GM19455 (cell line): ENCODE data around the gene CCSER1.
"Not testable (repeated sequence)": the region's sequence is repeated elsewhere in the genome, so short reads cannot be mapped to it uniquely, and the experiment has no call there.

Experiments
- ATAC-seq: cut with Tn5 transposase; IDR thresholded peaks from one replicate; pipeline ENCODE4 v1.9.1; 2021; ENCODE audit not compliant: unreplicated experiment

CCSER1 gene

DNA sequence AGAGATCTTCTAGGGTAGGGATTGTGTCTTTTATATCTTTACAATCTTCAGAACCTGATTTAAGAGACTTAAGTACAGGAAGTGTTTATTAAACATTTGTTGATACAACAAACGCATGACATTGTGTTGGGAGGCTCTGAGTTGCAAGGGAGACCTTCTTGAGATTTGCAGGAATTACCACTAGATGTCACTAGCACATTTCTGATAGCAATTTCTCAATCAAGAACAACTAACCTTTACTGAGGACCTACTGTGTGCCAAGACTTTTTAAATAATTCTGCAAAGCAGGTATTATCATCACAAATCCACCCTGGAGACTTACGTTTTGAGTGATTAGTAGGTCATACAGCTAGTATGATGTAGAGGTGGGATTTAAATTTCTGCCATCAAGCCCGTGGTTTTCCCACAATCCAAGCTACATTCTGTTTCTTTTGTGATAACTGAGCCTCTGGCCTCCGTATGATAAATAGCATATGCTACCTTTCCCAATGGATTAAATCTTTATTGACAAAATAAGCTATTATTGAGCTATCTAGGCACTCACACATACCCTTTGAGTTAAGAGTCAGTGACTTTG is 986.0 kb downstream of the CCSER1 start:
- ATAC-seq: peak; percentile 53

DNA sequence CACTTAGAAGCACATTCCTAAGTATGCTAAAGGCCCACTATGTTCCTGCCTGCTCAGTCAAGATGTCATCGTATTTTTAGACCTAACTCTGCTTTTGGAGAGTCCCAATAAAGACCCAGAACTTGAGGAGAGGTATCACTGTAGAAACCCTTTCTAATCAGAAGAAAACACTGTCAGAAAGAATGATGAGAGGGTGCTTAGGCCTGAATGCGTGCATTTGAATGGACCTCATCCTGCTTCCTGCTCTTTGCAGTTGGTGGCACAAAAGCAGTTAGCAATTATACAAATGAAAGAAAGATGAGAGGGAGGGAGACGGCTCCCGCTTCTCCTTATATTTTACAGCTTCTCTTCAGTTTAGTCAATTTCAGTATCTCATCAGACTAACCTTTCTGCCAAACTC is 987.2 kb downstream of the CCSER1 start:
- no peak for ATAC-seq

DNA sequence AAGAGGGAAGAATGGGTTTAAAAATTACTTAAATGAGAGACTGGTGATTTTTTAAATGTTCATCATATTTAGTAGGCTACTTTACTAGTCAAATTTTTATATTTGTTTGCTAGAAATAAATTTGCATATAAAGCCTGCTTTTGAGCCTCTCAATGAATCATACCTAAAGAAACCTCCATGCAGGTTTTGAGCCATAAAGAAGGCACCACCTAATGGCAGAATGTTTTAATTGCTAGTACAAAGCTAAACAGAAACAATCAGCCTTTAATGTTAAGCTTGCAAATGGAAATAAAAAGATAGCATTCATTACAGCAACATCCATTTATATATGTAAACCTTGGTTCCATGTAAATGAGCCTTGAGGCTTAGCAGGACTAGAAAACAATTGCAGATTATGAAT is 989.7 kb downstream of the CCSER1 start:
- ATAC-seq: no peak

DNA sequence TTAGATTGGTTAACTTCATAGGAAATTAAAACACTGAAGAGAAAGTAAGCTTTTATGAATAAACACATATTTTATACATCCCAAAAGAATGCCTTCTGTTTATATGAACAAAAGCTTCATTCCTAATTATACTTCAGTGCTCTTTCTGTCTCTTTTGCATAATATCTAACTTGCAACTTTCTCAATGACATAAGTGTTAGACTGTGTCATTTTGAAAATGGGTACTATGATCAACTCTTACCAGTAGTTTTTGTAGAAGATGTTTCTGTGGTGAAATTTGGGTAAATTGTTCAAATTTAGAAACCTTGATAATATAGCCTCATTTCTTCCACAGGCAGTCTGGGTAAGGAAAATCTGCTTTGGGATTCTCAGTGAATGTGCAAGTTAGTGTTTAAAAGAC is 991.4 kb downstream of the CCSER1 start:
- no peak for ATAC-seq

DNA sequence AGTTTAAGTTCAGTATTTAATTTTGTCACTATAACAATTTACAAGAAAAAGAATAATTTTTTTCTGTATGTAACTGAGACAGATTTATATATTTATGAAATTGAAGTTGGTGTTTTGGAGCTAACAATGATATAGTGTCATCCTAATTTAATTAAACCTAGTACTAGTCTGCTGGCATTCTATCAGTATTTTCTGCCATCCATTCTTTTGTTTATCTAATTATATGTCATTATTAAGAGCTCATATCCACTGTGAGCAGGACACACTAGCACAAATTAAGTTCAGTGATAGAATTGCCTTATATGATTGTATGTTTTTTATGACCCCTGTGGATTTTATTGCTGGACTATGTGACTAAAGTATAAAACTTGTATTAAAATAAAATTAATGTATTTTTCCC is 996.5 kb downstream of the CCSER1 start:
- ATAC-seq: no peak

DNA sequence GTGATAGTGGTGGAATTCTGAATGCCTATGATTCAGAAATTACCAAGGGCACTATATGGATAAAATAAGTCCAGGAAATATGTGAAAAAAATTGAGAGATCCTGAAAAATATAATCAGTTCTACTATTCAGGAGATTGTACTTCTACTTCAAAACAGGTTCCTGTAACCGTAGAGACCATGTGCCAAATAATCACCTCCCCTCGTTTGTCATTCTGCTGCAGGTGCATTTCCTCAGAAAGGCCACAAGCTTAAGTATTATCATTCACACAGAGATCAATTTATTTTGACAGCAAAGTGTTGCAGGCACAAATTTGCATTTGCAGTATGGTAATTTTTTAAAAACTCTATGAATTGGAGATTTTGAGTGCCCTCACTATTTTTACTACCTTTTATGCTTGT is 1000.0 kb downstream of the CCSER1 start:
- no peak for ATAC-seq

DNA sequence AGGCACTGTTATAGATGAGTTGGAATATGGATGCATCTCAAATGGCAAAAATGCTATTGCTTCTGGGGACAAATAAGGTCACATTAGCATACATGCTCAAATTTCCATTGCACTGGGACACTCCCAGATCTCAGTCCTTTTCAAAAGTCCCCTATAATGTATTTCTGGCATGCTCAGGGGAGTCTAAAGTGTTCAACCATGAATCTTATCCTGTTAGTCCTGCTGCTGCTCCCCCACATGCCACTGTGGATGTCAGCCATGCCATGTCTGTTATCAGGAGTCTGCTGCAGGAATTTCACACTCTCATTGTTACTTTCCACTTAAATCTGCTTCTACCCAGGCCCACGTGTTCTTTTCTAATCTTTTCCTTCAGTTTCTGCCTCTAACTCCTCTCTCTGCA is 1000.6 kb downstream of the CCSER1 start:
- ATAC-seq: no peak

DNA sequence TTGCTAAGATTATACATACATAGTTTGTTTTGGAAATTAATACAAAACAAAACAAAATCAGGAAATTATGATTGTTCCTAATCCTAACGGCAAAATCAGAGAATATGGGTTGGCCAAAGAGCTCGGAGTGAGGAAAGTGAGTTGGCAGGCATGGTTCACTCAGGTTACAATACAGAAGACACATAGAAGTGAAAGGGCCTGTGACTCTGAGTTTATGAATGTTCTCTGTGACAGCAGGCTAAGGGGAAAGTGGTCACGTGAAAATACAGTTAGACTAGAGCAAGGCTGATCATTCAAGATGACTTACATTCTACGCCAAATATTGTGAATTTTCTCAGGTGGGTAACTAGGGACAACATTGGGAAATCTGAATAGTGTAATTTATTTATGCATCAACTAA is 1001.3 kb downstream of the CCSER1 start:
- no peak for ATAC-seq

DNA sequence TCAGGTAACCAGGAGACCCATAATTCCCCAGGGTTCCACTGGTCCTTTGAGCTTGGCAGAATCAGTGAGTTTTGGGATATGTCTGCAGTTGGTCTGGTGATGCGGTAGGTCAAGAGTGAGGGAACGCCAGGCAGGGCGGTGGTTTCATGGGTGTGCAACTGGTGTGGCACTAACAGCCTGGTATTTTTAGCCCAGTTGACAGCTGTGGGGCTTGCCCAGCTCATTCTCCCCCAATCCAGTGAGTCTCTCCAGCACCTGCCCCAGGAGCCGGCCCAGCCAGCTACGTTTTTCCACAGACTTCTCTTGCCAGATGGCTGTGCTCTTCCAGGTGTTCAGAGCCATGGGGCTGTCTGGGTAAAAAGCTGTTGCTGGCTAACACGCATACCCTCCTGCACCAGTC is 1019.9 kb downstream of the CCSER1 start:
- no peak for ATAC-seq

DNA sequence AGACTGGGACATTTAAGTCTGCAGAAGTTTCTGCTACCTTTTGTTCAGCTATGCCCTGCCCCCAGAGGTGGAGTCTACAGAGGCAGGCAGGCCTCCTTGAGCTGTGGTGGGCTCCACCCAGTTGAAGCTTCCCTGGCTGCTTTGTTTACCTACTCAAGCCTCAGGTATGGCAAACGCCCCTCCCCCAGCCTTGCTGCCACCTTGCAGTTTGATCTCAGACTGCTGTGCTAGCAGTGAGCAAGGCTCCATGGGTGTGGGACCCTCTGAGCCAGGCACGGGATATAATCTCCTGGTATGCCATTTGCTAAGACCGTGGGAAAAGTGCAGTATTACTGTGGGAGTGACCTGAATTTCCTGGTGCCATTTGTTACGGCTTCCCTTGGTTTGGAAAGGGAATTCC is 1026.8 kb downstream of the CCSER1 start:
- ATAC-seq: not testable (repeated sequence)

DNA sequence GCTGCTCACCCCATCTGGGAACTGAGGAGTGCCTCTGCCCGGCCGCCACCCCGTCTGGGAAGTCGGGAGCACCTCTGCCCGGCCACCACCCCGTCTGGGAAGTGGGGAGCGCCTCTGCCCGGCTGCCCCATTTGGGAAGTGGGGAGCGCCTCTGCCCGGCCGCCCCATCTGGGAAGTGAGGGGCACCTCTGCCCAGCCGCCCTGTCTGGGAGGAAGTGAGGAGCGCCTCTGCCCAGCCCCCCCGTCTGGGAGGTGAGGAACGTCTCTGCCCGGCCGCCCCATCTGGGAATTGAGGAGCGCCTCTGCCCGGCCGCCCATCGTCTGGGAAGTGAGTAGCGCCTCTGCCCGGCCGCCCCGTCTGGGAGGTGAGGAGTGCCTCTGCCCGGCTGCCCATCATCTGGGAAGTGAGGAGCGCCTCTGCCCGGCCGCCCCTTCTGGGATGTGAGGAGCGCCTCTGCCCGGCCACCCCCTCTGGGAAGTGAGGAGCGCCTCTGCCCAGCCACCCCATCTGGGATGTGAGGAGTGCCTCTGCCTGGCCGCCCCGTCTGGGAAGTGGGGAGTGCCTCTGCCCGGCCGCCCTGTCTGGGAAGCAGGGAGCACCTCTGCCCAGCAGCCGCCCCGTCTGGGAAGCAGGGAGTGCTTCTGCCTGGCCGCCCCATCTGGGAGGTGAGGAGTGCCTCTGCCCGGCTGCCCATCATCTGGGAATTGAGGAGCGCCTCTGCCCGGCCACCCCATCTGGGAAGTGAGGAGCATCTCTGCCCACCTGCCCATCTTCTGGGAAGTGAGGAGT is 1040.9 kb downstream of the CCSER1 start:
- ATAC-seq: not testable (repeated sequence)

DNA sequence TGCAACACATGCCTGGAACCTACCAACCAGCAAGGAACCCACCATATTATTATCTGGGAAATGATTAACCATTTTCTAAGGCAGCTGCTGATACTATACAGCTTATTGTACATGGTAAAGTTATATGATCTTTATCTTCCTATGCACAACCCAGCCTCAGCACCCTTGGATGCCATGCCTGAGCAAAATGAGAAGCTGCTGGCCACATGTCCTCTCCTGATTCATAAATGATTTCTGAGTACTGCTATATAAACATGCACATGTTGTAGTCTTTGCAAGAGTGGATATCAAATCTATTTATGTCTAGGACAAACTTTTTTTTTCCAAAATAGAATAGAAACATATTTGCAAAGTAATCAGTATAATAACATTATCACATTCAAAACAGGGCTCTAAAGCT is 1043.6 kb downstream of the CCSER1 start:
- no peak for ATAC-seq

DNA sequence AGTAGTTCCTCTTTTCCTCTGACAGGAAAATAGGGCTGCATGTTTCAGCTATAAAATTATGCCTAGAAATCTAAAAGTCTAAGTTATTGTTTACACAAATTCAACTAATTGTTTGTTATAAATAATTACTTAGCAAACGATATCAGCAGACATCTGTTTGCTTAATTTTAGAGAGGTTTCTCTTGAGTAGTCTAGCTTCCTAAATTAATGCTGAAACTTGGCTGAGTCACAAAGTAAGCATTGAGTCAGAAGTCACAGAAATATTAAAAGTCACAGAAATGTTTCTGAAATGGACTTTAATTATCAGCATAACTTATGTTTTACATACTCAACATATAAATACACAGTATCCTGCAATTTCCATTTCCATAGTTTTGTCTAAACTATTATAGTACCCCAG is 1044.0 kb downstream of the CCSER1 start:
- ATAC-seq: no peak

DNA sequence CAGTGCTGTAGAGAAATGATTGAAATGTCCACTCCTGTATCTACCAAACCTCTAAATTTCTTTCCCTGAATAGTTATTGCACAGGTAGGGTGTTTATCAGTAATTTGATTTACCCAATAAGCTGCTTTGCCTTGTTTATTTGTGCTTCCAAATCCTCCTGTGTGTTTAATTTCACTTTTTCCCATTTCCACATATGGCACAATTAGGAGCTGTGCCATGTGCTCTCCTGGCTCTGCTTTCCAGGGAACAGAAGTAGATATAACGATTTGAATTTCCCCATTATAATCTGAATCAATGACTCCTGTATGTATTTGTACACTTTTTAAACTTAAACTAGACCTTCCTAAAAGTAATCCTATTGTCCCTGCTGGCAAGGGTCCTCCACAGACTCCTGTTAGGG is 1057.9 kb downstream of the CCSER1 start:
- not testable (repeated sequence) for ATAC-seq

DNA sequence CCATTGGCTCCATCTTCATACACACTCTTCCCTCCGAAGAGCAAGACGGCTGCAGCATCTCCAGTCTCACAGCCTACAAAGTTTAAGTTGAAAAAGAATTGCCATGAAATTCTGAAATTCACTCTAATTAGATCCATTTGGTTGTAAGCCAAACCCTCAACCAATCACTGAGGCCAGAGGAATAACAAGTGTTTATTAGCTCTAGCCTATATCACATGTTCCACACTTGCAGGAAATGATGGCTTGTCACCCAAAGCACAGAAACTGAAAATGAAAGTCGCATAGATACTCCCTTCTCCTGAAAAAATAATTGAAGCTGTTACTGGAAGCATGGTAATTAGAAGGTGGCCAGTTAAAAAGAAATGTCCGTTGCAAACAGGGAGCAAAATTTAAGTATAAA is 1071.8 kb downstream of the CCSER1 start:
- ATAC-seq: no peak

DNA sequence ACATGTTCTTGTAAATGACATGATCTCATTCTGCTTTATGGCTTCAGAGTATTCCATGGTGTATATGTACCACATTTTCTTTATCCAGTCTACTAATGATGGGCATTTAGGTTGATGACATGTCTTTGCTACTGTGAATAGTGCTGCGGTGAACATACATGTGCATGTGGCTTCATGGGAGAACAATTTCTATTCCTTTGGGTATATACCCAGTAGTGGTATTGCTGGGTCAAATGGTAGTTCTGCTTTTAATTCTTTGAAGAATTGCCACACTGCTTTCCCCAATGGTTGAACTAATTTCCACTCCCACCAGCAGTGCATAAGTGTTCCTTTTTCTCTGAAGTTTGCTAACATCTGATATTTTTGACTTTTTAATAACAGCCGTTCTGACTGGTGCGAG is 1080.3 kb downstream of the CCSER1 start:
- no peak for ATAC-seq

DNA sequence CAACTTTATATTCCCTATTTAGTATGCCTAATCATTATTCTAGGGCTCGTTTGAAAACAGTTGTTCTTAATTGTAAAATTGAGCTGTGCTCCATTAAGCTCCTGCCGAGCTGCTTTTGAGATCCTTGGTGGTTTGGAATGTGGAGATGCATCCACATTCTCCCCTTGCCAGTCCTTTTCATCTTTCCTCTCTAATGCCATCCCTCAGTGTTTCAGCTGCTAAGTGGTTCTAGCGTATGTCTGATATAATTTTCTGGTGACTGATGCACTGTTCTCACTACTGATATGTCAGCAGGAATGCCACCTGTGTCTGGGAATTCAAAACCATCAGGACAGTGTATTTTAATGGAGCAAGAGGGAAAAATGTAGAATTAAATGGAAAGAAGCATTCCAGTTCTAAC is 1085.0 kb downstream of the CCSER1 start:
- ATAC-seq: no peak

DNA sequence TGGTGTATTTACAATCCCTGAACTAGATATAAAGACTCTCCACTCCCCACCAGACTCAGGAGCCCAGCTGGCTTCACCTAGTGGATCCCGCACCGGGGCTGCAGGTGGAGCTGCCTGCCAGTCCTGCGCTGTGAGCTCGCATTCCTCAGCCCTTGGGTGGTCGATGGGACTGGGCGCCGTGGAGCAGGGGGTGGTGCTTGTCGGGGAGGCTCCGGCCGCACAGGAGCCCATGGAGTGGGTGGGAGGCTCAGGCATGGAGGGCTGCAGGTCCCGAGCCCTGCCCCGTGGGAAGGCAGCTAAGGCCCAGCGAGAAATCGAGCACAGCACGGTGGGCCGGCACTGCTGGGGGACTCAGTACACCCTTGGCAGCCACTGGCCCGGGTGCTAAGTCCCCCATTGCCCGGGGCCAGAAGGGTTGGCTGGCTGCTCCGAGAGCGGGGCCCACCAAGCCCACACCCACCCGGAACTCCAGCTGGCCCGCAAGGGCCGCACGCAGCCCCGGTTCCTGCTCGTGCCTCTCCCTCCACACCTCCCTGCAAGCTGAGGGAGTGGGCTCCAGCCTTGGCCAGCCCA is 1090.7 kb downstream of the CCSER1 start:
- ATAC-seq: not testable (repeated sequence)

DNA sequence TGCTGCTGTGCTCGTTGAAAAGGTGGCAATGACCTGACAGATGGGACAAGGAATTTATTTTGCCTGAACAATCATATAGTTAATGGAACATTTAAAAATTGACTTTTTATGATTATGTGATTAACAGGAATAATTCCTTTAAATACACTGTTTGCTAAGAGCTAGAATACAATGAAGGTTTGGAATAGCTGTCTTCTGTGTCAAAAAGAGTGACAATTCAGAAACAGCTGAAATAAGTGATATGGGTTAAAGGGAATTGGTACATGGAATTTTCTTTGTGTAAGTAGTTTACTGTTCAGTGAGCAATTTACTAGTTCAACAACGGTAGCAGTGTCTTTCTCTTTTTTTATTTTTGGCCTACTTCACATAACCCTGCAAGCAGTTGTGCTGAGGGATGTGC is 1093.1 kb downstream of the CCSER1 start:
- ATAC-seq: no peak

DNA sequence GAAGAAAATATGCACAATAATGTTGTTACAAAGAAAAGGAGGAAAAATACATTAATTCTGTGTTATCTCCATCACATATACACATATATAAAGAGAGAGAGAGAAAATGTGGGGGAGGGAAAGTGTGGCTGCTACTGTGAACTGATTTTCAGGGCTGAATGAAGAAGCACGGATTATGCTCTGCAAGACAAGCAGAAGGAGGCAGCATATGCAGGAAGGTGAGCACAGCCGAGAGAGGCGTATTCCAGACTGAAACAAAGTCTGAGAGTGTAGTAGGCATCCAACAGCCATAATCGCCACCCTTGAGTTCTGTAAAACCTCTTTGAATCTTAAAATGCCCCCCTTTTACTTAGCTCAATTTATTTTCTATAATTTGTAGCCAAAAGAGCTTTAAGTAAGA is 1094.8 kb downstream of the CCSER1 start:
- ATAC-seq: no peak

DNA sequence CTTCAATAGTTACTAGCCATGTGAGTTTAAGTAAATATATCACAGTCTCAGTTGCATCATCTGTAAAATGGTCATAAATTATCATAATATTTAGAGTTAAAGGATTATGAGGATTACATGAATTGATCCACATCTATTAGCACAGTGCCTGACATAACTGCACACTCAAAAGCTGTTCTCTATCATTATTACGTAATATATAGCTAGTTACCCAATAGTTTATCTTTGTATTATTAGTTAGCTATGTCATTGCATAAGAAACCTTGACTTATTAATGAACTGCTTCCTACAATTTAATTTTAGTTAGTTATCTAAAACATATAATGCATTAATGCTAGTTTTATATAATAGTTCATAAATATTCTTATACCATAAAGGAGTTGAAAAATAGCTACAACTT is 1099.7 kb downstream of the CCSER1 start:
- ATAC-seq: no peak

DNA sequence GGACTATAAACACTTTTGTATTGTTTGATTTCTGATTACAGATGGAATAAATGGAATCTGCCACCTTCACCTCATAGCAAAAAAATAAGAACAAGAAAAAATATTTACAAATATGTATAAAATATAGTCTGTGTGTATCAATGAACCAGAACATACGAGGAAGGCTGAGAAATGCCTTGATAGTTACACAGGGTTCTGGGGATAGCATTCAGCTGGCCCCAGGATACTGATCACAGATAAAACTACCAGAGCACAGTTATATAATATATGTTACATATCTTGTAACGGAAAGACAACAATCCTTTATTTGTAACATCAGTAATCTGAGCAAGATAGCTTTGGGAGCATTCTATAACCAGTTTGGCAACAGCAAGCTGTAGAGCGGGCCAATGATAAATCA is 1101.5 kb downstream of the CCSER1 start:
- ATAC-seq: no peak

DNA sequence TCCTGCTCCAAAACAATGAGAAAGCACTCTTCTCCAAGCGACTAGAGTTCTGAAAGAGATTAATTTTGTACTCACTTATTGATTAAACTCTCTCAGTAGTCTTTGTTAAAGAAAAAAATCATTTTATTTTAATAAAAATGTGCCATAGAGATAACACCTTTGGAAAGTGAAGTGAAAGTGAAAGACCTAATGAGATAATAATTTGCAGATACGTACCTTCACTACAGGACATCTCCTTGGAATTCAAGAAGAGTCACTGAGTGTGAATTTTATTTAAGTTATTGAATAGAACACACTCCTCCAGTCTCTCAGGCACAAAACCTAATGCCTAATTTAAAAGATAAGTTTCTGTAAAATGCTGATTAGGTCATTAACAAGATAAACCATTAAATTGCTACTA is 1106.0 kb downstream of the CCSER1 start:
- no peak for ATAC-seq
